Suppressor macrophage (primary cell): ENCODE data around the gene CCL17.
"Not testable (repeated sequence)": the region's sequence is repeated elsewhere in the genome, so short reads cannot be mapped to it uniquely, and the experiment has no call there.

Source experiments
- DNase-seq, 4 experiments: peaks; one replicate each; pipeline ENCODE4 v3.0.0-alpha.2; 2020 to 2022

CCL17 gene

DNA sequence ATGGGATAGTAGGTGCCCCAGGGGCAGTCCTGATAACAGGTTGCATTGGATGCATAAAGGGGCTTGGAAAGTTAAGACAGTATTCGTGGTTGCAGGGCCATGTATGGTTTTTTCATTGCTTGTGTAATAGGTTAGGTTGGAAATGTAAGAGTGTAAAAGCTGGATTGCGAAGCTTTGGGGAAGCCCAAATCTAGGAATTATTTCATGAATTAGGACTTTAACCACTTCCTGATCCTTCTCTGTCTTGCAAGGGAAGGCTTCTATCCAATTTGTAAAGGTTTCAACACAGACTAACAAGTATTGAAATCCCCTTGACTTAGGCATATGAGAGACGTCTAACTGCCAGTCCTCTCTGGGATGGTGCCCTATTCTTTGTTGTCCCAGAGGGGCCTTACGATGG lies 7.8 kb upstream of the CCL17 start:
- no peak for DNase-seq

DNA sequence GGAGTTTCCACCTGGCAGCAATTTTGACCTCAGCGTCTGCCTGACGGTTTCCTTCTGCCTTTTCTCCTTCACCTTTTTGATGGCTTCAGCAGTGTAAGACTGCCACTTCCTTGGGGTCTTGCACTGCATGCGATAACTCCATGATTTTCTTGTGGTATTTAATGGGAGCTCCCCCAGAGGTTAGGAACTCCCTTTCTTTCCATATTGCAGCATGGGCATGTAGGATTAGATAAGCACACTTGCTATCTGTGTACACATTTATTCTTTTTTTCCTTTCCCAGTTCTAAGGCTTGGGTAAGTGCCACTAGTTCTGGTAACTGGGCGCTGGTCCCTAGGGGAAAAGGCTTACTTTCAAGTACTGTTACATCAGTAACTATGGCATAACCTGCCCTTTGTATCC lies 7.1 kb upstream of the CCL17 start:
- DNase-seq: not testable (repeated sequence)

- DNase-seq: no peak
Measured at GRCh38 chr16:57401943-57402640, 2.5 kb upstream of the CCL17 start.

DNA sequence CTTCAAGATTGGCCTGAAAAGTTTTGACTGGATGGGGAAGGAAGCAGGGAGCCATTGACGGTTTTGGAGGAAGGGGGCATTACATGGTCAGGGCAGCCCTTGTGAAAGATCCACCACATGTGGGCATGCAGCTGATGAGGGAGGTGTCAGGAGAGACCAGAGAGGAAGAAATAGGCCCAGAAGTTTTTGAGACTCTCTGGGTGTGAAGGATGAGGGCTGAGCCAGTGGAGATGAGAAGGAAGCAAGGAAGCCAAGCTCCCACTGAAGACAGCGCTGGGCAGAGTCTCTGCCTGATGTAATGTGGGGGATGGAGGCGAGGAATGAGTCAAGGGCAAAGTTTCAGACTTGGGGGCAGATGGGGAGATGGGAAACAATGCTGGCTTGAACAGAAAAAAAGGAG lies 530 bp downstream of the CCL17 start:
- peak; percentile 27 to 53 (median 48) for DNase-seq

DNA sequence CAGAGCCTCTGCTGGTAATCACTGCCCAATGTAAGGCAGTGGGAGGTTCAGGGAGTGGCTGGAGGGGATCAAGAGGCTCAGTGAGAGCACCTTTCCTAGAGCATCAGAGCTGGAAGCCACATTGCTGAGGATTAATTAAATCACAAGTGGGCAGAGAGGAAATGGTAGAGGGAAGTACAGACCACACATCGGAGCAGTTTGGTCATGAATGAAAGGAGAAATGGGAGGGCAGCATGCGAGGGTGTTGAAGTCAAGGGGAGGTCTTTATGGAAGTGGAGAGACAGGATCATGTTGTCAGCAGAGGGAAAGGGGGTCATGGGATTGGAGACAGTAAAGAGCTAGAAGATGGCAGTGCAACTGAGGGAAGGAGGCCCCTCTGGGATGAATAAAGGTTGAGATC lies 2.3 kb downstream of the CCL17 start:
- peak; percentile 64 to 78 (median 70) for DNase-seq

- DNase-seq: no peak
Measured at GRCh38 chr16:57407521-57408353, 3.2 kb downstream of the CCL17 start.

GRCh38 chr16:57409065-57409464 lies 4.5 kb downstream of the CCL17 start:
- peak in 2 of 4 experiments; percentile 48 to 53 for DNase-seq

DNA sequence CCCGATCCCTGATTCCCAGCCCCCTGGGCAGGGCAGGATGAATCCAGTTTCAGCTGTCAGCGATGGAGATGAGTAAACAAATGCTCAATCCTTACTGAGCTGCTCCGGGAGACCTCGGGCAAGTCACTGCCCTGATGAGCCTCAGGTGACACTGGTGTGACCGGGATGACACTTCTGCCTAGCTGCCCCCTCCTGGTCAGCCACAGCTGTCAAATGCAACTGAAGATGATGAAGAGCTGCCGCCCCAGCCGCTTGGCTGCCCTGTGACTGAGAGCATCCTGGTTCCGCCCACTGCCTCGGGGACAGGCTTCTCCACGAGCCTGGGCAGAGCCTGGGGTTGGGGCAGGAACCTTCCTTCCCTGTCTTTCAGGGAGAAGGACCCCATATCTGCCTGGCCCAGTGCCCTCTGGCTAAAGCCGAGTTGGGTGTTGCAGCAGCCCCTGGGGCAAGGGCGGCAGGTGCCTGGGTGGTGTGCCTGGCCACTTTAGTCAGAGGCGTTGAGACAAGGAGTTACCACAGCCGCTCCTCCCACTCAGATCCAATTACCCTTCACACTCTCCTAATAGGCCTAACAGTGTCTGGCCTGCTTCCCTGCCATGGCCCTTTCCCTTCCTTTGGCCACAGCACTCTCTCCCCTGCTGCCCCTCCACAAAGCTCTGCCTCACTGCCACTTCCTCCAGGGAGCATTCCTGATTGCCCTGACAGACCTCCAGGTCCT lies 5.5 kb downstream of the CCL17 start:
- DNase-seq: peak in 3 of 4 experiments; percentile 31 to 69 (median 44)

DNA sequence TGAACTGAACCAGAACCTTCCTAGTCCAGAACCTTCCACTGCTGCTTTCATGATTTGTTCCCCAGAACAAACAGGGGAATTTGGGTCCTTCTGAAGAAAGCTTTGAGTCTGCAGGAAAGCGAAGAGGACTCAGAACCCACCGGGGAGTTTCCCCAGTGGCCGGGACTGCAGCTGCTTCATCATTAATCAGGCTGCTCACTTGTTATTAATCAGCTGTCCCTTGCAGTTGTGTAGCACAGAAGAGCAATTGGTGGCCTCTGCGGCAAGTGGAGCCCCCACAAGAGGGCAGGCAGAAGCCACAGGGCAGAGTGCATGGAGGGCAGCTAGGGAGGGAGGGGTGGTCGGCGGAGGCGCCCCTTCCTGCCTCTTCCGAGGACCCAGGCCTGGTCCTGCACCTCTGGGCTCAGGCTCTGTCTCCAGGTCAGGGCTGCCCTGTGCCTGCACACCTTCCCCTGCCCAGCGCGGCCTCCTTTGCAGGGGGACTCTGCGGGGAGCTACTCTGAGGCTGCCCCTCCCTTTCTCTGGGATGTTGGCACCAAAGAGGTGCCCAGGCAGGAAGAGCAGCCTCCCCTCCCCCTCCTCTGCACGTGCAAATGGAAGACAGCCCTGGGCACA lies 6.9 kb downstream of the CCL17 start:
- no peak for DNase-seq

GRCh38 chr16:57412584-57412983 lies 8.0 kb downstream of the CCL17 start:
- no peak for DNase-seq

DNA sequence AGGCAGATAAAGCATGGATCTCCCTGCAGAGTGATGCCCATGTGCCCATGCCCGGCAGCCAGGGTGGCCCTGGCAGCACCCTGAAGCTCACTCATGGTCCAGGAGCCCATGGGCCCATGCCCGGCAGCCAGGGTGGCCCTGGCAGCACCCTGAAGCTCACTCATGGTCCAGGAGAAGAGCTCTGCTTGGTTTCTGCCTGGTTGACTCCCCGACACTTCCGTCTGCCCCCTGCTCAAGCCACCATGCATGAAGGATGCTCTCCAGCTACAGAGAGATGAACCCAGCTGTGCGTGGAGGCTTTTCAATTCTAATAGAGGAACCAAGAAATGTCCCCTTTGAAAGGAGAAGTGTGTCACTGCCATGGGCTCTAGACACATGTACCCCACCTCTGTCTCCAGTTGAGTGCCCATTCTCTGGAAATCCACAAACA lies 8.7 kb downstream of the CCL17 start:
- DNase-seq: peak in 2 of 4 experiments; percentile 28 to 43

GRCh38 chr16:57413733-57414132 lies 9.2 kb downstream of the CCL17 start:
- DNase-seq: no peak

GRCh38 chr16:57416084-57416483 lies 11.5 kb downstream of the CCL17 start:
- no peak for DNase-seq

DNA sequence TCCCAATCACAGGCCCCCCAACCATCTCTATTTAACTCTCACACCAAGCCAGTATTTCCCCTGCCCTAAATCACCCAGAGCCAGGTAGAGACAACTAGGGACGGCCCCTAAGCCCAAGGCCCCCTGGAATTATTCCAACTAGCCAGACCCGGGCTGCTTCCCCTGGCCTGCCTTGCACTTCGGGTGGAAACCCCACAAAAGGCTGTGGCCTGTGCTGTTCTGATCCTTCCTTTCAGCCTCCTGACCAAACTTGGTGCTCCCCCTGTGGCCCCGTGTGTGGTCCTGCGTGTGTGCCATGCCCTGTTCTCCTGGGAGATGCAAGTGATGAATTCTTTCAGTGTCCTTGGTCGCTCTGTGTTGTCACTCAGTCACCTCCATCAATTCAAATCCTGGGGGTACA lies 14.9 kb downstream of the CCL17 start:
- DNase-seq: no peak

DNA sequence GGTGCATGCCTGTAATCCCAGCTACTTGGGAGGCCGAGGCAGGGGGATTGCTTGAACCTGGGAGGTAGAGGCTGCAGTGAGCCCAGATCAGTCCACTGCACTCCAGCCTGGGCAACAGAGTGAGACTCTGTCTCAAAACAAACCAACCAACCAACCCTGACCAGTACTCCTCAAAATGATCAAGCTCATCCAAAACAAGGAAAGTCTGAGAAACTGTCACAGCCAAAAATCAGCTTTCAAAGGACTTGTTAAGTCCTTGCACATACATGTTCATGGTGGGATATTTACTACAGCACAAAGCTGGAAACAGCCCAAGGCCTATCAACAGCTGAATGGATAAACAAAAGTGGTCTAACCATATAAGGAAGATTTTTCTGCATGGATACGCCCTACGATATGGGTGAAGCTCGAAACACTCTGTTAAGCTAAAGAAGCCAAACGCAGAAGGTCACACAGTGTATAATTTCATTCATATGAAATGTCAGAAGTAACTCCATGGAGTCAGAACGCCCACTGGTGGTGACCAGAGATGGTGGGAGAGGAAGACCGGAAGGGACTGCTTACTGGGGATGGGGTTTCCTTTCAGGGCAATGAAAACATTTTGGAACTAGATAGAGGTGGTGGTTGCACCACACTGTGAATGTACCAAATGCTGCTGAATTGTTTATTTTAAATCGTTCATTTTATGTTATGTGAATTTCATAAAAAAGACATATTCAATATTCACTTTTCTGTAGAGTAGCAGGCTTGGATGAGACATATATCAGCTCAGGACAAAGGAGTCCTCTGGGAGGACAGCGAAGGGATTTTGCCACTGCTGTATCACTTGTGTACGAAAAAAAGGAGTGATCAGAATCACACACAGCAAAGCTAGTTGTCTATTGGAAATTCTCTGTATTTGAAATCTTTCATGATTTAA lies 17.7 kb downstream of the CCL17 start:
- peak; percentile 52 to 66 (median 58) for DNase-seq

- DNase-seq: no peak
Measured at GRCh38 chr16:57423152-57423551, 18.6 kb downstream of the CCL17 start.

- DNase-seq: no peak
Measured at GRCh38 chr16:57424583-57424982, 20.0 kb downstream of the CCL17 start.

DNA sequence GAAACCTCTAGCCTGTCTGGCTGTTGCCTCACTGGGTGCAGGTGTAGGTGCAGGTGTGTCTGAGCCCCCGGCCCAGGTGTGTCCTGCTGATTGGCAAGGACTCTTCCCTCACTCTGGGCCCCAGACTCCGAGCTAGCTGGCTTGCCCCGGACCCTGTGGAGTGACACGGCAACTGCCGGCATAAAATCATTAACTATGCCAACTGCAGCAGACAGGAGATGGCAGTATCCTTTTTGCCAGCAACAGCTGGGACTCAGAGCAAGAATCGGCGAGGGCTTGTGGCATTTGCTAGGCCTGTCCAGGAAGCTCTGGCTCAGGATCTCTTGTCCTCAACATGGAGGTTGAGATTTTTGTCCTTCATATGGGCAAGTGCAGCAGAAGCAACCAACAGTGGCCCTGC lies 21.8 kb downstream of the CCL17 start:
- no peak for DNase-seq

DNA sequence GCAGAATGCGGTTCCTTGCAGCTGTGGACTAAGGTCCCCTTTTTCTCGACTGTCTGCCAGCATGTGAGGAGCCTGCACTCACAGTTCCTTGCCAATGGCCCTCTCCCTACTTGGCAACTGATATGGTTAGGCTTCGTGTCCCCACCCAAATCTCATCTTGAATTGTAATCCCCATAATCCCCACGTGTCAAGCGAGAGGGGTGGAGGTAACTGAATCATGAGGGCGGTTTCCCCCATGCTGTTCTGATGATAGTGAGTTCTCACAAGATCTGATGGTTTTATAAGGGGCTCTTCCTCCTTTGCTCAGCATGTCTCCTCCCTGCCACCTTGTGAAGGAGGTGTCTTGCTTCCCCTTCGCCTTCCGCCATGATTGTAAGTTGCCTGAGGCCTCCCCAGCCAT lies 22.7 kb downstream of the CCL17 start:
- no peak for DNase-seq

- DNase-seq: no peak
Measured at GRCh38 chr16:57427824-57428223, 23.3 kb downstream of the CCL17 start.

DNA sequence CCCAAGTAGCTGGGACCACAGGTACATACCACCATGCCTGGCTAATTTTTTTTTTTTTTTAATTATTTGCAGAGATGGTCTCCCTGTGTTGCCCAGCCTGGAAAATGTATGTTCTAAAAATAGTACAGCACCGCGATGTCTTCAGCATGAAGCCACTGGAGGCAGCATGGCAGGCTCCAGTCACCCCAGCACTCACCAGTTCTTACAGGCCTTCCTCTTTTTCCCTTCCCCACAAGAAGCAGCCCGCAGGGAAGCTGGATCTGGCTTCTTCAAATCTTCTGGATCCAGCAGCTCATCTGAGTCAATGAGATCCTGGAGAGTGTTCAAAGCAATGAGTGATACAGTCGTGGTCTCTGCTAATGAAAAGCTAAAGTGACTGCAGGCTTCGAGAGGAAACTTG lies 26.4 kb downstream of the CCL17 start:
- peak; percentile 19 to 60 (median 45) for DNase-seq

DNA sequence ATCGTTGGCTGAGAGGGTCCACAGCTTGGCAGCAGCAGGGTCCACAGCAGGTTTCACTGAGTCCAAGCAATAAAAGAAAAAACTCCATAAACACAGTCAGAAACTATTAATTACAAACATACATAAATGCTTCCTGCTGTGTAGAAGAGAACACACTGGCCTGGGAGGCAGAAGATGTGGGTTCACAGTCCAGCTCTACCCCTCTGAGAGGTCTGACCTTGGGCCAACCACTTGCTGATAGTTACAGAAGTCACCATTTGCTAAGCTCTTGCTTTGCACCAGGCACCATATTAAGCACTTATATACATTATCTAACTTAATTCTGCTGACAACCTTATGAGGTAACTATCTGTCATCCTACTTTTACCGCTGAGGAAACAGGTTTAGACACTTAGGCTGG lies 27.9 kb downstream of the CCL17 start:
- no peak for DNase-seq
